Progenitor cell of endocrine pancreas (in vitro differentiated cells): Measurements from ENCODE around the gene SHROOM2. TPM values are rescaled to one million over a fixed set of nuclear protein-coding genes. Genes with fewer than 3 reads are reported as not detected.

Experiments
- DNase-seq: peaks from one replicate; pipeline ENCODE4 v3.0.0; 2021; ENCODE audit warnings: low spot score; ENCODE audit not compliant: unreplicated experiment
- H3K27ac Mint-ChIP-seq: 2 replicates; pipeline ENCODE4 v1.8.0; 2021; ENCODE audit warnings: mild to moderate bottlenecking, moderate library complexity, mixed read lengths
- H3K27me3 Mint-ChIP-seq: 2 replicates; pipeline ENCODE4 v1.8.0; 2021; ENCODE audit warnings: mixed read lengths
- H3K36me3 Mint-ChIP-seq: 2 replicates; pipeline ENCODE4 v1.8.0; 2022; ENCODE audit warnings: mixed read lengths; ENCODE audit not compliant: insufficient read depth
- H3K4me1 Mint-ChIP-seq: 2 replicates; pipeline ENCODE4 v1.8.0; 2021; ENCODE audit warnings: low read depth, mixed read lengths
- H3K4me3 Mint-ChIP-seq: 2 replicates; pipeline ENCODE4 v1.8.0; 2021; ENCODE audit warnings: low read depth, mild to moderate bottlenecking, moderate library complexity, mixed read lengths
- H3K9me3 Mint-ChIP-seq: 2 replicates; pipeline ENCODE4 v1.8.0; 2021; ENCODE audit warnings: low read depth, mixed read lengths
- total RNA-seq: library from RNA; stranded (reverse); gene quantifications from 2 replicates; pipeline ENCODE4 v1.2.1, GENCODE V29; 2021
- TF ChIP-seq, protein P1 (sequence below): fragments of 200-600 bp; sonication (generic); IDR thresholded peaks from one replicate; pipeline ENCODE4 v1.5.0; 2021; ENCODE audit warnings: antibody characterized with exemption, mild to moderate bottlenecking; ENCODE audit not compliant: unreplicated experiment

Gene SHROOM2
- total RNA-seq, 1 donor from 2014 or later, result 10.6 TPM

DNA sequence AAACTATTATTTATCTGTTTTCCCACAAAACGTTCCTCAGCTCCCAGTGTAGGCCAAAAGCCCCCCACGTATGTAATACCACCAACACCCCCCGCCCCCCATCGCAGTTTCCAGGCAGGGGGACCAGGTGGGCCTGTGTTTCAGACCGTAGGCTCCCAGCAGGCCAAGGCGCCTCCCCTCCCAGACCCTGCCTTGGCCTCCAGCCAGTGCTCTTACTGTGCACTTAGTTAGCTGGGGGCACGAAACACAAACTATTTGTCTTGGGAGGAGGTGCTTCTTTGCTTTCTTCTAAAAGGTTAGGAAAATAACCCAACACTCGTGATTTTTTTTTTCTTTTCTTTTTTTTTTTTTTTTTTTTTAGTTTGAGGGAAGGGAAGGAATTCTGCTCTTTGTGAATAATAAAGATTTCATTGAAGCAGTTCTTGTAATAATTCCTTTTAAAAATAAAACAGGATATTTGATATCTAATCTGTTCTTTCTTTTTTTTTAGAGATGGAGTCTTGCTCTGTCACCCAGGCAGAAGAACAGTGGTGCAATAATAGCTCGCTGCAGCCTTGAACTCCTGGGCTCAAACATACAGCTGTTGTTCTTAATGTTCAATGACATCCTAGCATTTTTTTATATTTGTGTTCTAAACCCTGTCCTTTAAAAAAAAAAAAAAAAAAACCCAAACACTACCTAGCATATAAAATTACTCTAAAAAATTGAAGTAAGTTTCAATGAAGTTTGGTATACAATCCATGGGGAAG lies 98.0 kb downstream of the SHROOM2 start:
- H3K27me3 Mint-ChIP-seq, result no peaks in the 10 kb centered on the region
- no peak overlapping the region for H3K4me3 Mint-ChIP-seq
- peaks cover 10% of the 10 kb centered on the region for H3K9me3 Mint-ChIP-seq
- no peak overlapping the region for H3K27ac Mint-ChIP-seq
- DNase-seq, result no peak
- peaks cover 2% of the 10 kb centered on the region for H3K36me3 Mint-ChIP-seq
- TF ChIP-seq, protein P1, sequence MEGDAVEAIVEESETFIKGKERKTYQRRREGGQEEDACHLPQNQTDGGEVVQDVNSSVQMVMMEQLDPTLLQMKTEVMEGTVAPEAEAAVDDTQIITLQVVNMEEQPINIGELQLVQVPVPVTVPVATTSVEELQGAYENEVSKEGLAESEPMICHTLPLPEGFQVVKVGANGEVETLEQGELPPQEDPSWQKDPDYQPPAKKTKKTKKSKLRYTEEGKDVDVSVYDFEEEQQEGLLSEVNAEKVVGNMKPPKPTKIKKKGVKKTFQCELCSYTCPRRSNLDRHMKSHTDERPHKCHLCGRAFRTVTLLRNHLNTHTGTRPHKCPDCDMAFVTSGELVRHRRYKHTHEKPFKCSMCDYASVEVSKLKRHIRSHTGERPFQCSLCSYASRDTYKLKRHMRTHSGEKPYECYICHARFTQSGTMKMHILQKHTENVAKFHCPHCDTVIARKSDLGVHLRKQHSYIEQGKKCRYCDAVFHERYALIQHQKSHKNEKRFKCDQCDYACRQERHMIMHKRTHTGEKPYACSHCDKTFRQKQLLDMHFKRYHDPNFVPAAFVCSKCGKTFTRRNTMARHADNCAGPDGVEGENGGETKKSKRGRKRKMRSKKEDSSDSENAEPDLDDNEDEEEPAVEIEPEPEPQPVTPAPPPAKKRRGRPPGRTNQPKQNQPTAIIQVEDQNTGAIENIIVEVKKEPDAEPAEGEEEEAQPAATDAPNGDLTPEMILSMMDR, result no peak
- peaks cover 4% of the 10 kb centered on the region for H3K4me1 Mint-ChIP-seq

DNA sequence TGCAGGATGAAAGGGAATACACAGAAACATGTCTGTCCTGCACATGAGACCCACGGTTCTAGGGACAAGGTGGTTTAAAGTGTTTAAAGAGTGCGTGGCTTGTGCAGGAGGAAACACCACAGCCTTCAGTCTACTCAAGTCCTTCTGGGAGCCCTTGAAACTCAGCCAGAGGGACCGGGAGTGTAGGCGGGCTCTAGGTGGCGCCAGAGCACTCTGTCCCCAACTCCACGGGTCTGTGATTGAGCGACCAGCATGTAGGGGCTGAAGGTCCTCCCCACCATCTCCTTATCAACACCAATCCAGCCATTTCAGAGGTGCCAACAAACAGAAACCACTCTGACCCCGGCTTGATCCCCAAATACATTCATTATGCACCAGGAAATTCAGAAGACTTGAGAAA lies 98.9 kb downstream of the SHROOM2 start:
- Mint-ChIP-seq H3K36me3 (peaks cover 2% of the 10 kb centered on the region), H3K27me3 (no peaks in the 10 kb centered on the region), H3K4me1 (peaks cover 4% of the 10 kb centered on the region), H3K4me3 (no peak overlapping the region), H3K9me3 (peaks cover 11% of the 10 kb centered on the region), H3K27ac (no peak overlapping the region)
- no peak for DNase-seq
- TF ChIP-seq, protein P1, result peak; percentile 54

DNA sequence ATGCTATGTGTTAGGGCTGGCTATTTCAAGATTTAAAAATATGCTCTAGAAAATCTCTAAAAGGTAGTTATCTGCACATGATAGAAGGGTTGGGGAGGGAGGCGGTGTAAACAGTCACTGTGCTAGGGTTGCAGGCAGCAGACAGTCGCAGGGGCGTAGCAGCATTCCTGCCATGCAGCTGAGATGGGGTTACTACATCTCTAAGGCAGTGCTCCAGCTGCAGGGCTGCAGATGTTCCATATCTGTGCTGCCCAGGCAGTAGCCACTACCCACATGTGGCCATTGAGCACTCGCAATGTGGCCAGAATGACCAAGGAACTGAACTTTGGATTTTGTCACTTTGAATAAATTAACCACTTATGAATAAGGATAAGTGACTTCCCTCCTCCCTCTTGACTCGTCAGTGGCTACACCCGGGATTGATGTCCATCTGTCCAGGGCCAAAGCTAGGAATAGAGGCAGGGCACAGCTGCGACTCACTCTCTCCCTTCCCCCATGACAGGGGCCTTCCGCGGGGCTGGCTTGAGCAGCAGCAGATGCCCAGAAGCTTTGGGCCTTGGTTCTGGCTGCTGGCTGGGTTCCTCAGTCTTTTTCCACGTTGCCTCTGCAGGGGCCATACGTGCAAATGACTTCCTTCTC lies 101.5 kb downstream of the SHROOM2 start:
- Mint-ChIP-seq H3K9me3 (peaks cover 14% of the 10 kb centered on the region), H3K4me3 (no peak overlapping the region), H3K27me3 (no peaks in the 10 kb centered on the region), H3K36me3 (peaks cover 3% of the 10 kb centered on the region), H3K4me1 (peaks cover under 1% of the 10 kb centered on the region), H3K27ac (no peak overlapping the region)
- no peak for DNase-seq
- TF ChIP-seq, protein P1, result no peak

DNA sequence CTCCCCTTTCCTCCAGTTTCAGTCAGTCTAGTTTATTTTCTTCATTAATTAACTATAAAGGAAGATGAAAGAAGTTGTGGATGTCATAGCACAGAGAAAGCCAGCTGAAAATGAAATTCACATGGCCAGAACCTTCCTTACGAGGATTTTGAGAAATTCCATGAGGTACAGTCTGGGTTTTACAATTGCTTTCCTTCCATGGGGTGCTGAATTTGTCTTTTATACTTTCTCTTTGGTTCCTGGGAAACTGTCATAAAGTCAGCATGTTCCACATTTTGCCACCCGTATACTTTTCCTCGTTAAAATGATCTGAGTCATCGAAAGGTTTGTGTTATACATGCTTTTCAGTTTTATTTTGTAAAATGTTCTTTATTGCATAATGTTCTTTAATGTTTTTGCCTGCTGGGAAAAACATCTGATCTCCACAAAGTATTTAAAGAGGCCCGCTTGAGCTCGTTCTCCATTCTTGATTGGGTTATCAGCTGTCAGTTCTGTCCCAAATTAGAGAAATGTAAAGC lies 102.8 kb downstream of the SHROOM2 start:
- Mint-ChIP-seq H3K27me3 (no peaks in the 10 kb centered on the region), H3K9me3 (peaks cover 15% of the 10 kb centered on the region), H3K4me3 (no peak overlapping the region), H3K36me3 (peaks cover 1% of the 10 kb centered on the region), H3K27ac (no peak overlapping the region), H3K4me1 (no peaks in the 10 kb centered on the region)
- DNase-seq, result no peak
- TF ChIP-seq, protein P1, result no peak

DNA sequence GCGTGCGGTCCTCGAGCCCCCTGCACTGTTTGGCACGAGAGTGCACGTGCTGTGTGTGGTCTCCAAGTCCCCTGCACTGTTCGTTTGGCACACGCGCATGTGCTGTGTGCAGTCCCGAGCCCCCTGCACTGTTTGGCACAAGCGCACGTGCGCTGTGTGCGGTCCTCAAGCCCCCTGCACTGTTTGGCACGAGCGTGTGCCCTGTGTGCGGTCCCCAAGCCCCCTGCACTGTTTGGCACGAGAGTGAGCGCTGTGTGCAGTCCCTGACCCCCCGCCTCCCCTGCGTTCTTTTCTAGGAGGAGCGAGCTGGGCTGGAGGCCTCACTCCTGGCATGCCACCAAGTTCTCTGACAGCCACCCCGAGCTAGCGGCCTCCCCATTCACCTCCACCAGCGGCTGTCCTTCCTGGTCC lies 104.5 kb downstream of the SHROOM2 start:
- H3K9me3 Mint-ChIP-seq, result peaks cover 18% of the 10 kb centered on the region
- TF ChIP-seq, protein P1, result no peak
- H3K36me3 Mint-ChIP-seq, result peaks cover 4% of the 10 kb centered on the region
- DNase-seq, result no peak
- H3K4me3 Mint-ChIP-seq, result no peak overlapping the region
- no peaks in the 10 kb centered on the region for H3K4me1 Mint-ChIP-seq
- no peak overlapping the region for H3K27ac Mint-ChIP-seq
- no peaks in the 10 kb centered on the region for H3K27me3 Mint-ChIP-seq
